AML-193 (cell line): ENCODE data around the gene ATAD3A.
"Not testable (repeated sequence)": the region's sequence is repeated elsewhere in the genome, so short reads cannot be mapped to it uniquely, and the experiment has no call there.

Source experiments
- DNase-seq, 2 experiments: peaks; one replicate each; lab custom pipeline; 2025; lab: John Stamatoyannopoulos, UW

ATAD3A gene

DNA sequence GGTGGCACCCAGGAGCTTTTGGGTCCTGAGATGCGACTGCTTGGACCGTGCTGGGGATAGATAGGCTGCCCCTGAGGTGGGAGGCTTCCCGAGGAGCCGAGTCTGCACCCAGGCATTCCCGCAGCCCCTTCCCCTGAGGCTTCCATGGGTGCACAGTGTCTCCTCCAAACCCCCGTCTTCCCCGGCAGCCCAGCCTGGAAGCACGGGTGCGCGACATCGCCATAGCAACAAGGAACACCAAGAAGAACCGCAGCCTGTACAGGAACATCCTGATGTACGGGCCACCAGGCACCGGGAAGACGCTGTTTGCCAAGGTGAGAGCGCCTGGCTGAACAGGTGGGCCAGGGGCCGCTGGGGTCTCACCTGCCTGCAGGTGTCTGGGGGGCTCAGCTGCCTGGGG, 11.7 kb downstream of the ATAD3A start:
- DNase-seq, result not testable (repeated sequence)

DNA sequence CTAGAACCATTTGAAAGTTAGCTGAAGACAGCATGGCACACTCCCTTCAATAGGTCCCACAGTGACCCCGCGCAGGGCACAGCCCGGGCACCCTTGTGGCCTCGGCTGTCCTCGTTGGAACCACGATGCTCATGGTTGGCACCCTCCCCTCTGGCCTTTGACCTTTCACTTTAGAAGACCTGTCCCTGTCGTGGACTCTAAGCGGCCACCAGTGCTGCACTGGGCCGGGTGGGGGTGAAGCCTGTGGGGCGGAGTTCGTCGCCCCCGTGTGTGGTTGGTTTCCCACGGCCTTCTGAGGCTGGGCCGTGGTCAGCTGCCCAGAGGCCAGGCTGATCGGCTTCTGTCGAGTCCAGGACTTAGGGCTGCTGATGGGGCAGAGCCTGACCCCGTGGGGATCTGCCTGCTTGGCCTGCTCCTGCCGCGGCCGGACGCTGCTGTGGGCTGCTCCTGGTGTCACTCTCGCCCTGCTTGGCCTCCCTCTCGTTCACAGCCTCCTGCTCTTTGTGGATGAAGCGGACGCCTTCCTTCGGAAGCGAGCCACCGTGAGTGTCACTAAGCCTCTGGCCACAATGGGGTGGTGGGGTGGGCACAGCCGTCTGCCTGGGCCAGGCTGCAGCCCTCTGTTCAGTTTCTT, 12.9 kb downstream of the ATAD3A start:
- not testable (repeated sequence) for DNase-seq

DNA sequence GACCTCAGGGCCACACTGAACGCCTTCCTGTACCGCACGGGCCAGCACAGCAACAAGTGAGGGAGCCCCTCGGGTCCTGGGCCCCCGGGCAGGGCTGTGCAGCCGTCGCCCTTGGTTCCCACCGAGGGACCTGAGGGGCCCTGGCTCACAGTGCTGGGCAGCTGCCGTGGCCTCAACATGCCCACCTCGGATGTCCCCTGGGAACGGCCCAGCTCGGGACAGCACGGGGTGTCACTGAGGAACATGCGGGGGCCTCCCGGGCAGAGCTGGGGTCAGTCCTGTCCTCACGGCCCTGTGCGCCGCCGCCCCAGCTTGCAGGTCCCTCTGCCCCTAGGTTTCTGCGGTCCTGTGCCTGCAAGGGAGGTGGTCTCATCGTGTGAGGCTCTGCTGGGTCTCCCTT, 14.5 kb downstream of the ATAD3A start:
- DNase-seq, result not testable (repeated sequence)

DNA sequence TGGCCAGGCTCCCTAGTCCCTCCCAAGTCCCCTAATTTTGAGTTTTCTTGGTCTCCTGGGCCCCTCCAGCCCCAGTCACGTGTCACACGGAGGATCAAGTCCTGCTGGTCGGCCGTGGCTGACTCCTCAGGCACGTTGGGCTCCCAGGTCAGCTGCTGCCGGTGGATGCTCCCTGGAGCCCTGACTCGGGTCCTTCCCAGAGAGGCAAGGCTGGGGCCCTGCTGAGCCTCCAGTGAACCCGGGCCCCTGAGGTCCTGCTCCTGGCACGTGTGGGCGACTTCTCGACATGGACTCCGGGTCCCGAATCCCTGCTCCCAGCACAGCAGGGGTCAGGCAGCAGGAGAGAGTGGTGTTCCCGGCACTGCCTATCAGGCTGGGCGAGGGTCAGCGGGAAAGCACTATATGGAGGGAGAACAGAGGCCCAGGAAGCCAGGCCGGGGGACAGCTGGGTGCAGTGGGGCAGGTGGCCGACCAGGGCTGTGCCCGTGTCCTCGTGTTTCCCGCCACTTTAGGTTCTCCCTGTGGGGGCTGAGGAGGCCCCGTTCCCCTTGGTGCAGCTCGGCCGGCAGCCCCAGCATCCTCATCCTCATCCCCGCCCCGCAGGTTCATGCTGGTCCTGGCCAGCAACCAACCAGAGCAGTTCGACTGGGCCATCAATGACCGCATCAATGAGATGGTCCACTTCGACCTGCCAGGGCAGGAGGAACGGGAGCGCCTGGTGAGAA, 15.3 kb downstream of the ATAD3A start:
- DNase-seq, result no peak

DNA sequence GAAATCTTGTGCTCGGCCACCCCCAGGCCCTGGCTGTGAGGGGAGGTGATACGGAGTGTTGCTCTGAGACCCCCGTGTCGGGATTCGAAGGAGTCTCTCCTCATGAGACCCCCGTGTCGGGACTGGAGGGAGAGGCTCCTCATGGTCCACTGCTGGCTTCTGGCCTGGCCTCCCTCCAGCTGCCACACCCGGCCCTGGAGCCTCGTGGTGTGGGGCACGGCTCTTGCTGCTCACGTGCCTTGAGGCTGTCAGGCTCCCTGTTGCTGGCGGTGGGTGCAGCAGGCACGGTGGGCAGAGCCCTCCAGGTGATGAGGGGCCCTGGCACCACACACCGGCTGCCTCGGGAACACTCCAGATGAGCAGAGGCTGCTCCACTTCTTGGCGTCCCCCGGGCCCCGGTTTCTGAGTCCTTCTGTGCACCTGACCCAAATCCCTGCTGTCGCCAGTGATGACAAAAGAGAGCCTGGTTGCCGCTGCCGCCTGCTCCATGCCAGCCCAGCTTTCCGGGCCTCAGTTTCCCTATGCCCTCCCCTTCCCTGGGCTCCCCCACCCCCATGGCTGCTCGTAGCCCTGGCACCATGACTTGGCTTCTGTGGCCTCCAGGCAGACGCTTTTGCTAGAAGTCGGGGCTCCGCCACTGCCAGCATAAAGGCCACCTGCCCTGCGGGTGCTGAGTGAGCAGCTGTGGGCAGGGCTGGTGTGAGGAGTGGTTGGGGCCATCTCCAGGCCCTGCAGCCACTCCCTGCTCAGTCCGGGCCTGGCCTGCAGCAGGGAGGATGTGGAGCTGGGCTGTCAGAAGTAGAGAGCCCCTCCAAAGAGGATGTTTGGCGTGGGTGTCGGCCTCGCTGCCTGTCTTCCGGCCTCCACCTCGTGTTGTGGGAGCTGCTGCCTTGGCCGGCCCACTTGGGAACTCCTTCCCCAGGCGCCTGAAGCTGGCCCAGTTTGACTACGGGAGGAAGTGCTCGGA, 16.6 kb downstream of the ATAD3A start:
- DNase-seq, result no peak

DNA sequence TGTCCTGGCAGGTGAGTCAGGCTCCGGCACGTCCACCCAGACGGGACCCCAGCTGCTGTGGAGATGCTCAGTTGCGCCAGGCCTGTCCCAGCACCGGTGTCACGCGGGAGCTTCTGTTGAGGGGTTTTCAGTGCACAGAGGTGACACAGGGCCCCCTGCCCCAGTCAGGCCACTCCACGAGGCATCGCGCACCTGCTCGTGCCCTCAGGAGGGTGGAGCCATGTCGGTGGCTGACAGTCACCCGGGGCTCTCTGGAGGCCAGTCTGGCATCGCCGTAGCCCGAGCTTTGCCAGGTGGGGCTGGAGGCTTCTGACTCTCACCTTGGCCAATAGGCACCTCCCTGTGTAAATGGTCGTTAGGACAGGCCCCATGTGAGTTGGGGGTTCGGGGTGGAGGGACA, 17.4 kb downstream of the ATAD3A start:
- DNase-seq, result no peak

DNA sequence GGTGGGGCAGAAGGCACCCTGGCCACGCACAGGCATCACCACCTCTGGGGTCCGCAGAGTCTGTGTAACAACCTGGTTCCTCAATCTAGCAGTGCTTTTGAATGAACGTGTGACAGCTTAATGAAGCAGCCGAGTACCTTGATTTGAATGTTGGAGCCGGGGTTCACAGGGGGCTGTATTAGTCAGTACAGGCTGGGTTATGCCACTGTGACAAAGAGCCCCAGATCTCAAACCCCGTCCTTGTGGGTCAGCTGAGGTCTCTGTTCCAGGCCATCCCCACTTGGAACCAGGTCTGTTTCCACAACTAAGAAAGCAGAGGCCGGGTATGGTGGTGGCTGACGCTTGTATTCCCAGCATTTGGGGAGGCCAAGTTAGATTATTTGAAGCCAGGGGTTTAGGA, 18.0 kb downstream of the ATAD3A start:
- DNase-seq, result no peak

DNA sequence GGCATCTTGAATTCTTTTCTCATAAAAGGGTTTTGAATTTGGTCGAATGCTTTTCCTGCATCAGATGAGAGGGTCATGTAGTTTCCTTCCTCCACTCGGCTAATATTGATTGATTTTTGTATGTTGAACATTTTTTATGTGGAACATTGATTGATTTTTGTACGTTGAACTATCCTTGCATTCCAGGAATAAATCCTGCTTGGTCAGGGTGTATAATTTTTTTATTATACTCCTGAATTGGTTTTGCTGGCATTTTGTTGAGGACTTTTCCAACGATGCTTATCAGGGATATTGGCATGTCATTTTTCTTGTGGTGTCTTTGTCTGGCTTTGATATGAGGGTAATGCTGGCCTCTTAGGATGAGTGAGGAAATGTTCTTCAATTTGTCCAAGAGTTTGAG, 20.0 kb downstream of the ATAD3A start:
- no peak for DNase-seq

DNA sequence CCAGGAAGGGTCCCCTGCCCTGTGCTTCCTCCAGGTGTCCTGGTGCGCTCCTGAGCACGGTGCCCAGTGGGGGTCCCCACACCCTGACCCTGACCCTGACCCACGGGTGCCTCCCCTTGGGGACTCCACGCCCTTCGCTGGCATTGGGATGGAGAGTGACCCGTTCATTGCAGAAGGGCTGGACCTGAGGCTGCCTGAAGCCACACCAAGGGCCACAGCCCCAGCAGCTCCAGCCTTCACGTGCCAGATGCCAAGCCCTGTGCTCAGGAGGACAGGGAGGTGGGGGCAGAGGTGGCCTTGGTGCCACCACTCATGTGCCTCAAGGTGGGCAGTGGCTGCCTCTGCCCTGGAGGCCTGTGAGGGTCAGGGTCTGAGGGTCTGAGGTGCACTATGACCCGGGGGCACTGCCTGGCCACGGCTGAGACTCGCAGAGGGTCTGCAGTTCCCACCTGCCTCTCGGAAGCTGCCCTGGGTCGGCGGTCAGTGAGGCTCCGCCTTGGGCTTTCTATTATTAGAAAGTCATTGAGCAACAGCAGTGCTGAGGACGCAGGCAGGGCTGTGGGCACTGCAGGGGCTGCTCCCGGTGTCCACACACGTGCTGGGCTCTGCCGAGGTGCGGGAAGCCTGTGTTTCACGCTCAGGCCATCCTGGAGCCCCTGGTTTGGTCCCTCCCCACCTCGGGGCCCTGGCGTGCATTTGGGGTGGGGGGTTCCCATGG, 21.4 kb downstream of the ATAD3A start:
- not testable (repeated sequence) for DNase-seq

DNA sequence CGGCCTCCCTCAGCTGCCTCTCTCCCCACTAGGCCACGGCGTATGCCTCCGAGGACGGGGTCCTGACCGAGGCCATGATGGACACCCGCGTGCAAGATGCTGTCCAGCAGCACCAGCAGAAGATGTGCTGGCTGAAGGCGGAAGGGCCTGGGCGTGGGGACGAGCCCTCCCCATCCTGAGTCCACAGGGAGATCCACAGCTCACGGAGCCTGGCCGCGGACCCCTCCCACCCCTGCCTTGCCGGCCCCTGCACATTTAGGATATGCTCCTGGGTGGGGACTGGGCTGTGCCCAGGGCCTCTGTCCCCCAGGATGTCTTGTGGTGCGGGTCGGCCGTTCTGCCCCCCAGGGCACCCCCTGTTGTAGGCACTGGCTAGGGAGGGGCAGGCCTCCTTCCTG, 21.9 kb downstream of the ATAD3A start:
- not testable (repeated sequence) for DNase-seq

DNA sequence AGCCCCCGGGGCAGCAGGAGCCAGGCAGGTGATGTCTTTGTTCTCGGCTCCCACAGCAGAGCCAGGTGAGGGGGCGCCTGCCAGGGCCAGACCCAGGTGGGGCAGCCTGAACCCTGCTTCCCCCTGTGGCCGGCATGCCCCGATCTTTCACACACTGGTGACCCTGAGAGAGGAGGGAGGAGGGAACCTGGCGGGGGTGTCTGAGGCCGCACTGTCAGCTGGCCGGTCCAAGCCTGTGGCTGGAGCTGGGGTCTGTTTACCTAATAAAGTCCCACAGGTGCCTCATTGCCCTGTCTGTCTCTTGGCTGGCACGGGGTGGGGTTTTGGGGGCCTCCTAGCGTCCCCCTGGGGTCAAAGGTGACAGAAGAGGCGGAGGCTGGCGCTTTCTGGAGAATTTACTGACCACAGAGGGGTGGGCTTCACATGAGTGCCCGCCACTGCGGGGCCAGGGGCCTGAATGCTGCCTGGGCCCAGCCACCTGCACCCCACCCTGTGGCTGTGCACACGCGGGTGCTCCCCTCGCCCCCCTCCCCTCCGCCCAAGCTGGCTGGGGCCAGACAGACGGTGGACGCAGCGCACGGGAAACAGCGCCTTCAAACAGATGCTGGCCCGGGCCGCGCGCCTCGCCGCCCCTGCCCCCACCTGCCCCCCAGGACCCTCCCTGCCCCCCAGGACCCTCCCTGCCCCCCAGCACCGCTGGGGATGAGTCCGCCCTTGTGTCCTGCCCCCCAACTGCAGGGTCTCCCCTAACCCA, 22.6 kb downstream of the ATAD3A start:
- DNase-seq, result no peak

DNA sequence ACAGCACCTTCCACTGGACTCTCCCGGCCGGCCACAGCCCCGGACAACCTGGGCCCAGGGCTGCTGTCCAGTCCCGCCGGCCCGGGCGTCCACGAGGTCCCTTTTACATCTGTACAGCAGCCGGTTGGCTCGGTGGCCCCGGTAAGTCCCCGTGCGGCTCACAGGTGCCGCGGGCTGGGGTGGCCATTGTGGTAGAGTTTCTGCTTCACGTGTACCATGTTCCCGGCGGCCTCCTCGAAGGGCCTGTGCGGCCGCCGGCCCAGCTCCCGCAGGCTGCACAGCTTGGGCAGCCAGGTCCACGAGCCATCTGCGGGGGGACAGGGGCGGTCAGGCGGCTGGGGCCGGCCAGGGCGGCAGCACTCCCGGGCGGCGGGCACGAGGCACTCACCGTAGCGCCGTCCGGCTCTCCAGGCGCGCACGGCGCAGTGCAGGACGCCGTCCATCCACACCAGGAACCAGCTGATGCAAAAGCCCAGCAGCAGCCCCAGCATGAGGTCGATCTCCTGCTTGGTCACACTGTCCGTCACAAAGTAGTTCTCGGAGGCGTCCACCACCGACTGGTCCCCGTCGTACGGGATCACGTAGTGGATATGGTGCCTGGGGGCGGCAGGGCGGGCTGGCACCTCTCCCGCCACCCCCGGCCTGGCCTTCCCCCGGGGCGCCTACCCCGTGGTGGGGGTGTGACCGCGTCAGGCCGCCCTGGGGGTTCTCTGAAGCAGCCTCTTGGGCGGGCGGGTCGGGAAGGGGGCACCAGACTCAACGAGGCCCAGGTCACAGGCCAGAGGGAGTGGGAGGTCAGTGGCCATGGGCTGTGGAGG, 23.4 kb downstream of the ATAD3A start:
- DNase-seq, result no peak

DNA sequence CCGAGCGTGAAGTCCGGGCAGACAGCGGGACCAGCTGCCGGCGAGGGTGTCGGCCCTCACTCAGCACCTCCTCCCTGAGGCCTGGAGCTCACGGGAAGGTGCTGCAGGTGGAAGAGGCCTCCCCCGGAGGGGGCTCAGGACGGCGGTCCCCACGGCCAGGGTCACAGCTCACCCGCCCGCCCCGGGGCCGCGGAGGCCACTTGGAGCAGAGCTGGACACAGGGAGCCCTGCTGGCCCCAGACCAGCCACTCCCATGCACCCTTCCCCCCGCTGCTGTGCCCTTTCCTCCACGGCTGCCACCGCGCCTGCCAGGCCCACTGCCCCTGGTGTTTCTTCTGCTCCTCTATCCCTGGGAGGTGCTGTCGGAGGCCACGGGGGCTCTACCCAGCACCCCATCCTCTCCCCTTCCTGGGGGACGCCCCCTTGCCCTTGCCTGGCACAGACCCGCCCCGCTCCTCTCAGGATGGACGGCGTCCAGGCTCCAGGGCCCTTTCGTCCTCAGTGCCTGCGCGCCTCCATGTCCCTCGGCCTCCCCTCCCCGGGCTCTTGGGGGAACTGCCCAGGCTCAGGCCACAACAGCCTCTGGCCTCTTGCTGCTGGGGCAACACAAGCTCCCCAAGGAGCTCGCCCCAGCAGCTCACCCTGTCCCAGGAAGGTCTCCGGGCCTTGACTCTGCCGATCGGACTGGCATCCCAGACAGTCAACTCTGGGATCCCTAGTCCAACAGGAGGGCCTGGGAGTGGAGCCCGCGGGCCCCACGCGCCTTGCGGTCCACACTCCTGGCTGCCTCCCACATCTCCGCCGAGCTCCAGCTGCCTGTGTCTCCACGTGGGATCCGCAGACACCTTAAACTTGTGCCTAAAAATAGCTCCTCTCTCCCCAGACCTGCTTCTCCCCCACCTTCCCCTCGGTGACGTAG, 24.3 kb downstream of the ATAD3A start:
- DNase-seq, result no peak

DNA sequence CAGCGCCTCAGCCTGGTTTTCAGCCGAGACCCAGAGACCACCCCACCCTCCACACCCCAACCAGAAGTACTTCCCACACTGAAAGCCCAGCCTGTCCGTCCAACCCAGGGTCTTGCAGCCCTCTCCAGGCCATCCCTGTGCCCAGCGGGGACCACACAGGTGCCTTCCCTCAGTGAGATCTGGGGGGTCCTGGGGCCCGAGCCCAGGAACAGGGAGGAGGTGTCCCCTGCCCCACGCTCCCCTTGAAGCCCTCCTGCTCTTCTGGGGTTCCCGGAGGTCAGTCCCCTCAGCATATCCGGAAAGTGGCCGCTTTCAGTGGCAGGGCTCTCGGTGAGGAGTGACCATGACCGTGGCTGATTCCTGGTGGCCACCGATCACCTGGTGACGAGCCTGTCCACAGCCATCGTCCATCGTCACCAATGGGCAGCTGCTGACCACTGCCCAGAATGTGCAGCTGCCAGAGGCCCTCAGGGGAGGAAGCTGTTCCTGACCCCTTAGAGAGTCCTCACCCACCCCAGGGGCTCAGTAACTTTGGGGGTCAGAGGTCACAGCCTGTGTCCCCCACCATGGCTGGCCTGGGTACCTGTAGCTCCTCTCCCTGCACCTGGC, 25.1 kb downstream of the ATAD3A start:
- DNase-seq, result no peak

DNA sequence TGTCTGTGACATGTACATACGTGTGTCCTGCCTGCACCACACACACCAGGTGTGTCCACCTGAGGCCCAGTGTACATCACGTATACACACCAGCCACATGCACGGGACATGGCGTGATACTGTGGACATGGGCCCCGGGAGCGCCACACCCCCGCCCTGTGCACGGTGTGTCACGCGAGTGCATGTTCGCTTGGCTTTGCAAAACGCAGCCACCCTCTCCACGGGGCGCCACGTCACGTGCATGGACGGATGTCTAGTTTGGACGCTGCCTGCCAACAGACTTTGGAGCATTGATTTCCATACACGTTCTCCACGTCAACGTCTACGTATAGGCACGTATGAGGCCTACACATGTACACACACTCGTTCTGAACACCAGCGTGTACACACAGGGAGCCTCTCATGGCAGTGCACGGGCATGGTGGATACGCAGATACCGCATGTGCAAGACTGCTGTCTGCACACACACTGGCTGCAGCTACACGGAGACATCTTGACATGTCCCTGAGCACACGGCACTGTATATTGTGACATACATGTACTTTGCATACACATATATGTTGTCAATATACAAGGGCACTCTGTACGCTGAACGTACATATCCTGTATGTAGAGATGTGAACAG, 25.8 kb downstream of the ATAD3A start:
- DNase-seq, result no peak

DNA sequence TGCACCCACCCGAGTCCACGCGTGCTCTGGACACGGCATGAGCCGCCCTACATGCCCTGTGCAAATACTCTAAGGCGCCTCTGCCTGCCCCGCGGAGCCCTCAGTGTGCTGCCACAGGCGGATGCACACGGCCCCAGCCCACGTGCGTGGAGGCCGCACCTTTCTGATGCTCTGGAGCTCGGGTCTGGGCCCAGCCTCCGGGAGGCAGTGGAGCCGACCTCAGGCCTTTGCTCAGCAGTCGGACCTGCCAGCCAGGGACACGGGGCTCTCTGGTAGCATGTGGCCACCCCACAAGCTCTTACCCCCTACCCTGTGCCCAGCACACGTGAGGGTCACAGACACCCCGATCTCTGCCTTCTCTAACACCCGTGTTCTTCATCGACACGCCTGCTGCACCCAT, 26.4 kb downstream of the ATAD3A start:
- DNase-seq, result no peak

DNA sequence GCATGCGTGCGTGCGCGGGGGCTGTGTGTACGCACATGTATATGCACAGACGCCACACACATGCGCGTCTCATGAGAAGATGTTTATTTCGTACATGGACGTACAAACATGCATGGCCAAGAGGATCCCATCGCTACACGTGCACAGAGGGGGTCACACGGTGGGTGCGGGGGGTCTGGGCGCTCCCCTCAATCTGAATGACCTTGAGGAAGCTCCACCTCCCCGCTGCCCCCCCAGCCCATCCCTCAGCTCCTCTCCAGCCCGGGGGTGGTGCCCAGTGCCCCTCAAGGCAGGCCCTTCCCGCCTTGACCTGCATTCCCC, 27.0 kb downstream of the ATAD3A start:
- DNase-seq, result no peak

DNA sequence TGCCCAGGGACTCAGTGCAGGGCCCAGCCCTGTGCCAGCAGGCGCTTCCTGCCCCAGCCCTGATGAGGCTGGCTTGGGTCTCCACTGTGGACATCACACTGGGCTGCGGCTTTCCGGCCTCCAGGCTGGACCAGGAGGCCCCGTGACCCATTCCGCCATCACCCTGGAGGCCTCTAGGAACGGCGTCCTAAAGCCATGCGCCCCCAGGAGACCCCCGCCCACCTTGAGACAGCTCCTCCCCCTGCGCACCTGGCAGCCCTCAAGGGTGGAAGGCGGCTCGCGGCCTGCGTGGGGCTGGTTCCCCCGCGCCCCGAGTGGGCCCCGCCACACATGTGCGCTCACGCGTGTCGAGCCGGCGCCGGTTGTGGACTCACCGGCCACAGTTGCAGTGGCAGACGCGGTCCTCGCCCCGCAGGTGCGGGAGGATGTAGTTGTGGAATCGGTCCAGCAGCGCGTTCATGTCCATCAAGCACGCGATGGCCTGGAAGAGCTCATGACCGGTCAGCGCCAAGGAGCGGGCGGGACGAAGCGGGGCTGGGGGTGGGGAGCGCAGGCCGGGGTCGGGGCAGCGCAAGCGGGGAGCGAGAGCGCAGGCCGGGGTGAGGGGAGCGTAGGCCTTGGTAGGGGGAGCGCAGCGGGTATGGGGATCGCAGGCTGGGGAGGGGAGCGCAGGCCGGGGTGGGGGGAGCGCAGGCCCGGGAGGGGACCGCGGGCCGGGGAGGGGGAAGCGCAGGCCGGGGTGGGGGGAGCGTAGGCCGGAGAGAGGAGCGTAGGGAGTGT, 27.5 kb downstream of the ATAD3A start:
- DNase-seq, result no peak
